ENCODE data around the gene APLF.

DNA sequence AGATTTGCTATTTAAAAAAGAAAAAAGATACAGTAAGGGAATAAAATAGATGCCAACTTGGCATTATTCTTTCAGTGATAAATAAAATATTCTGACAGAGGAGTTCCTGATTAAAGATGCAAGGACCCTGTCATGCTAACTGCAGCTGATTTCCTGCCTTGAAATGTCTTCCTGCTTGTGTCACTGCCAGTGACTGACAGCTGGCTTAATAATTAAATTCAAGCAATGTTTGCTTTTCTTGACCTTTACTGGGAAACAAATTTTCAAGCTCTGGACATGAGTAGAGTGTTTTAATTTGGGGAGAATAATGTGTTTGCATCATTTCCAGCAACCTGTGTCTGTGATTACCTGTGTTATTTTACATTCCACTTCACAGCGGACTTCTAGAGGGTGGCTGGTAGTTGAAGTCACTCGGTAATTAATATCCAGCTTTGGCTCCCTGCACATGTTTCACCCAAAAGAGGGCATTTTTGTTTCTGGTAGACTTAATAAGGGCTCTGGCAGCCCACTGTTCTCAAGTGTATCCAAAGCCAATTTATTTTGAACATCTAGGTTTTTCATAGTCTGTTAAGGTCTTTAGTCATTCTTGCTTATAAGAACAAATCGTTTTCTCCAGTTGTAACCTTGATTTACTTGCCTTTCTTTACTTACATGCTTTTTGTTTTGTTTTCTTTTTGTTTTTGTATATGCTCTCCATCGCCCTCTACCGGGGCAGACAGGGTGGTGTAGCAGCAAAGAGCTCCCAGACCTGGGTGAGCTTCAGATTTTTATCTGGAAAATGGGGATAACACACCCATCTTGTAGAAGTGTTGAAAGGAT lies 127.5 kb downstream of the APLF start:
- TF ChIP-seq, protein P1, sequence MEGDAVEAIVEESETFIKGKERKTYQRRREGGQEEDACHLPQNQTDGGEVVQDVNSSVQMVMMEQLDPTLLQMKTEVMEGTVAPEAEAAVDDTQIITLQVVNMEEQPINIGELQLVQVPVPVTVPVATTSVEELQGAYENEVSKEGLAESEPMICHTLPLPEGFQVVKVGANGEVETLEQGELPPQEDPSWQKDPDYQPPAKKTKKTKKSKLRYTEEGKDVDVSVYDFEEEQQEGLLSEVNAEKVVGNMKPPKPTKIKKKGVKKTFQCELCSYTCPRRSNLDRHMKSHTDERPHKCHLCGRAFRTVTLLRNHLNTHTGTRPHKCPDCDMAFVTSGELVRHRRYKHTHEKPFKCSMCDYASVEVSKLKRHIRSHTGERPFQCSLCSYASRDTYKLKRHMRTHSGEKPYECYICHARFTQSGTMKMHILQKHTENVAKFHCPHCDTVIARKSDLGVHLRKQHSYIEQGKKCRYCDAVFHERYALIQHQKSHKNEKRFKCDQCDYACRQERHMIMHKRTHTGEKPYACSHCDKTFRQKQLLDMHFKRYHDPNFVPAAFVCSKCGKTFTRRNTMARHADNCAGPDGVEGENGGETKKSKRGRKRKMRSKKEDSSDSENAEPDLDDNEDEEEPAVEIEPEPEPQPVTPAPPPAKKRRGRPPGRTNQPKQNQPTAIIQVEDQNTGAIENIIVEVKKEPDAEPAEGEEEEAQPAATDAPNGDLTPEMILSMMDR (conservative IDR thresholded peaks at IDR 0.05; ENCODE audit: low read depth, low read length) = peak; percentile 94
- no peak for TF ChIP-seq EZH2 (IDR thresholded peaks at IDR 0.05; ENCODE audit: borderline replicate concordance, low read depth, low read length, poor library complexity, severe bottlenecking)
